Stimulated activated CD4-positive, alpha-beta T cell treated with anti-CD3 and anti-CD28 coated beads, Interleukin-4, amount 100 ng/mL, for 48 hours (primary cell): ENCODE results near the gene ELMO3.
A peak's percentile ranks its signal among the peaks of the same experiment; 100 is the strongest.

Source experiments
- DNase-seq, 2 donors: peaks; one replicate each; pipeline ENCODE4 v3.0.0-alpha.2; 2020; ENCODE audit warnings: low read depth in 2 of 2

Gene ELMO3, protein sequence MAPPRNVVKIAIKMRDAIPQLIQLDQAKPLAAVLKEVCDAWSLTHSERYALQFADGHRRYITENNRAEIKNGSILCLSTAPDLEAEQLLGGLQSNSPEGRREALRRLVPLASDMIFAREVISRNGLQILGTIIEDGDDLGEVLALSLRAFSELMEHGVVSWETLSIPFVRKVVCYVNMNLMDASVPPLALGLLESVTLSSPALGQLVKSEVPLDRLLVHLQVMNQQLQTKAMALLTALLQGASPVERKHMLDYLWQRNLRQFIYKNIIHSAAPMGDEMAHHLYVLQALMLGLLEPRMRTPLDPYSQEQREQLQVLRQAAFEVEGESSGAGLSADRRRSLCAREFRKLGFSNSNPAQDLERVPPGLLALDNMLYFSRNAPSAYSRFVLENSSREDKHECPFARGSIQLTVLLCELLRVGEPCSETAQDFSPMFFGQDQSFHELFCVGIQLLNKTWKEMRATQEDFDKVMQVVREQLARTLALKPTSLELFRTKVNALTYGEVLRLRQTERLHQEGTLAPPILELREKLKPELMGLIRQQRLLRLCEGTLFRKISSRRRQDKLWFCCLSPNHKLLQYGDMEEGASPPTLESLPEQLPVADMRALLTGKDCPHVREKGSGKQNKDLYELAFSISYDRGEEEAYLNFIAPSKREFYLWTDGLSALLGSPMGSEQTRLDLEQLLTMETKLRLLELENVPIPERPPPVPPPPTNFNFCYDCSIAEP

GRCh38 chr16:67199011-67199807 lies at the start of gene ELMO3:
Gene ELMO3, plus strand, starts transcription at chr16:67199131. Its CDS starts 196 bp downstream, at chr16:67199327.
- no peak for DNase-seq

- DNase-seq = no peak
These were observed 49.5 kb upstream of the ELMO3 start for GRCh38 chr16:67149276-67150046.

- no peak for DNase-seq
These were observed 48.7 kb upstream of the ELMO3 start for GRCh38 chr16:67150047-67150832.

- no peak for DNase-seq
These were observed 48.0 kb upstream of the ELMO3 start, which contains the start of gene B3GNT9 for GRCh38 chr16:67150833-67151396. Gene B3GNT9, minus strand, starts transcription at chr16:67150998. Its CDS starts 513 bp downstream, at chr16:67150485.

GRCh38 chr16:67151431-67152097 lies 47.4 kb upstream of the ELMO3 start:
- DNase-seq = no peak

- no peak for DNase-seq
These were observed 44.2 kb upstream of the ELMO3 start for GRCh38 chr16:67154578-67155294.

- DNase-seq = peak; percentile 72 to 83
These were observed 43.4 kb upstream of the ELMO3 start for GRCh38 chr16:67155295-67156142.

GRCh38 chr16:67156143-67156844 lies 42.6 kb upstream of the ELMO3 start:
- no peak for DNase-seq

GRCh38 chr16:67157106-67157748 lies 41.7 kb upstream of the ELMO3 start:
- DNase-seq = no peak

GRCh38 chr16:67157892-67158635 lies 40.9 kb upstream of the ELMO3 start:
- no peak for DNase-seq

- DNase-seq = peak; percentile 67 to 76
These were observed 40.0 kb upstream of the ELMO3 start for GRCh38 chr16:67158637-67159600.

GRCh38 chr16:67161595-67162058 lies 37.3 kb upstream of the ELMO3 start:
- DNase-seq = no peak

GRCh38 chr16:67162506-67163163 lies 36.3 kb upstream of the ELMO3 start:
- no peak for DNase-seq
